Cardiac fibroblast (primary cell): ENCODE measurements around the gene B4GALNT1.

ENCODE experiments used
- DNase-seq, 2 donors: peaks; one replicate each; pipeline versions ENCODE4 v3.0.0 to v3.0.0-alpha.2; 2010; ENCODE audit warnings: low read depth in 2 of 2
- H3K4me3 ChIP-seq, 2 donors: replicated peaks in 1 of 2; 1 replicate in 1 of 2; 2 replicates in 1 of 2; pipeline ENCODE4 v1.5.1; 2011; ENCODE audit warnings: low read depth in 2 of 2, low read length in 2 of 2, mild to moderate bottlenecking in 2 of 2, moderate library complexity in 1 of 2
- TF ChIP-seq, protein P1 (sequence below): IDR thresholded peaks from one replicate; pipeline ENCODE4 v1.5.1; 2011; ENCODE audit warnings: low read depth, mild to moderate bottlenecking, low read length, inconsistent platforms

The B4GALNT1 gene

GRCh38 chr12:57607958-57608663 lies 24.9 kb downstream of the B4GALNT1 start:
- TF ChIP-seq, protein P1, sequence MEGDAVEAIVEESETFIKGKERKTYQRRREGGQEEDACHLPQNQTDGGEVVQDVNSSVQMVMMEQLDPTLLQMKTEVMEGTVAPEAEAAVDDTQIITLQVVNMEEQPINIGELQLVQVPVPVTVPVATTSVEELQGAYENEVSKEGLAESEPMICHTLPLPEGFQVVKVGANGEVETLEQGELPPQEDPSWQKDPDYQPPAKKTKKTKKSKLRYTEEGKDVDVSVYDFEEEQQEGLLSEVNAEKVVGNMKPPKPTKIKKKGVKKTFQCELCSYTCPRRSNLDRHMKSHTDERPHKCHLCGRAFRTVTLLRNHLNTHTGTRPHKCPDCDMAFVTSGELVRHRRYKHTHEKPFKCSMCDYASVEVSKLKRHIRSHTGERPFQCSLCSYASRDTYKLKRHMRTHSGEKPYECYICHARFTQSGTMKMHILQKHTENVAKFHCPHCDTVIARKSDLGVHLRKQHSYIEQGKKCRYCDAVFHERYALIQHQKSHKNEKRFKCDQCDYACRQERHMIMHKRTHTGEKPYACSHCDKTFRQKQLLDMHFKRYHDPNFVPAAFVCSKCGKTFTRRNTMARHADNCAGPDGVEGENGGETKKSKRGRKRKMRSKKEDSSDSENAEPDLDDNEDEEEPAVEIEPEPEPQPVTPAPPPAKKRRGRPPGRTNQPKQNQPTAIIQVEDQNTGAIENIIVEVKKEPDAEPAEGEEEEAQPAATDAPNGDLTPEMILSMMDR, result no peak
- DNase-seq, result no peak
- no peak overlapping the region for H3K4me3 ChIP-seq

- no peak for DNase-seq
- no peak overlapping the region for H3K4me3 ChIP-seq
- TF ChIP-seq, protein P1, result no peak
These were observed 26.2 kb downstream of the B4GALNT1 start for GRCh38 chr12:57606821-57607220.

- TF ChIP-seq, protein P1, result no peak
- no peak overlapping the region for H3K4me3 ChIP-seq
- DNase-seq, result no peak
These were observed 26.6 kb downstream of the B4GALNT1 start for GRCh38 chr12:57606399-57606798.

DNA sequence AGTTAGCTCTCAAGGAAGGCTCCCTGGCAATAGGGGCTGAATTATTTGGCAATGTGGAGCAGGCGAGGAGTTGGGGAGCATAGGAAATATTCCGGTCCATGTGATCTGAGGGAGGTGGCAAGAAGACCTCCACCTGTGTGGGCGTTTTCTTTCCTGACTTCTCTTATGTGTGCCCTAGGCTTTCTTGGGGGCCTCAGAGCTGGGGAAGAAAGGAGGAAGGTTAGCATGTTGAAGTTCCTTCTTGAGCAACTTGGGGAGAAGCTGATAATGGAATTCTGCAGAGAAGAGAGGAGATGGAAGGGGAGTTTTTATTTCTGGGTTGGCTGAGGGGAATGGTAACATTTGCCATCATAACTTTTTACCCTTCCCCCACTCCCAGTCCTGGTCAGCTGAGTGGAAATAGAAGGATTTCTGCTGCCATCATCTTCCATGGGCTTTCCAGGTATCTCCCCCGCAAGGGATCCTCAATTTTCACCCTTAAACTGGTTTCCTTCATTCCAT lies 27.1 kb downstream of the B4GALNT1 start:
- TF ChIP-seq, protein P1, result no peak
- no peak overlapping the region for H3K4me3 ChIP-seq
- DNase-seq, result no peak

- peak in 1 of 2 donors; percentile 35 for DNase-seq
- peak overlapping the region; percentile 59 to 72 for H3K4me3 ChIP-seq
- TF ChIP-seq, protein P1, result no peak
These were observed 27.8 kb downstream of the B4GALNT1 start for GRCh38 chr12:57604992-57605810.

- peak; percentile 10 to 39 for DNase-seq
- TF ChIP-seq, protein P1, result no peak
- peak within 1 kb of the TSS; percentile 59 to 72 for H3K4me3 ChIP-seq
These were observed 28.5 kb downstream of the B4GALNT1 start, which contains the start of gene DTX3 for GRCh38 chr12:57604454-57604991. Gene DTX3 (plus strand): TSS chr12:57604824. CDS start chr12:57606518, 1,694 bp downstream.
